ENCODE data around the gene ZW10.

DNA sequence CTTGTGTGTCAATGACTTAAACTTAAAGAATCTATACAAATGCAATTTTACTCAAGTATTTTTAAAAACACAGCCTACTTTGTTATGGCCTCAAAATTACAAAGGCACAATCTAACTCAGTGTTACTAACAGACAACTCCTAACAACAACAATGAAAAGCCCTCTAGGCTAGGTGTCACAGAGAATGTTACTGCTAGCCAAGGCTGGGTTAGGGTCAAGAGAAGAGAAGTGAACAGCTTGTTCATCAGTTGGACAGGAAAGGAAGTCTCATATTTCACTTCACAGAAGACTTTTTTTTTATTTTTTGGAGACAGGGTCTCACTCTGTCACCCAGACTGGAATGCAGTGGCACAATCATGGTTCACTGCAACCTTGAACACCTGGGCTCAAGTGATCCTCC, 32.1 kb upstream of the ZW10 start:
- TF ChIP-seq, protein P1, sequence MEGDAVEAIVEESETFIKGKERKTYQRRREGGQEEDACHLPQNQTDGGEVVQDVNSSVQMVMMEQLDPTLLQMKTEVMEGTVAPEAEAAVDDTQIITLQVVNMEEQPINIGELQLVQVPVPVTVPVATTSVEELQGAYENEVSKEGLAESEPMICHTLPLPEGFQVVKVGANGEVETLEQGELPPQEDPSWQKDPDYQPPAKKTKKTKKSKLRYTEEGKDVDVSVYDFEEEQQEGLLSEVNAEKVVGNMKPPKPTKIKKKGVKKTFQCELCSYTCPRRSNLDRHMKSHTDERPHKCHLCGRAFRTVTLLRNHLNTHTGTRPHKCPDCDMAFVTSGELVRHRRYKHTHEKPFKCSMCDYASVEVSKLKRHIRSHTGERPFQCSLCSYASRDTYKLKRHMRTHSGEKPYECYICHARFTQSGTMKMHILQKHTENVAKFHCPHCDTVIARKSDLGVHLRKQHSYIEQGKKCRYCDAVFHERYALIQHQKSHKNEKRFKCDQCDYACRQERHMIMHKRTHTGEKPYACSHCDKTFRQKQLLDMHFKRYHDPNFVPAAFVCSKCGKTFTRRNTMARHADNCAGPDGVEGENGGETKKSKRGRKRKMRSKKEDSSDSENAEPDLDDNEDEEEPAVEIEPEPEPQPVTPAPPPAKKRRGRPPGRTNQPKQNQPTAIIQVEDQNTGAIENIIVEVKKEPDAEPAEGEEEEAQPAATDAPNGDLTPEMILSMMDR (IDR thresholded peaks at IDR 0.05 in 4 of 5, conservative IDR thresholded peaks at IDR 0.05 in 1 of 5): no peak
- no peak for TF ChIP-seq POLR2A (IDR thresholded peaks at IDR 0.05)
